HG03575 (cell line): ENCODE results near the gene BCL6B.
"Not testable (repeated sequence)": the region's sequence is repeated elsewhere in the genome, so short reads cannot be mapped to it uniquely, and the experiment has no call there.

Experiments used
- ATAC-seq: cut with Tn5 transposase; IDR thresholded peaks from one replicate; pipeline ENCODE4 v1.9.1; 2021; ENCODE audit not compliant: unreplicated experiment, insufficient number of reproducible peaks, low FRiP score; ENCODE audit errors: extremely low read depth

Gene BCL6B

GRCh38 chr17:7046127-7046724 is 23.4 kb downstream of the BCL6B start:
- ATAC-seq, result no peak

- not testable (repeated sequence) for ATAC-seq
Observed at GRCh38 chr17:7046725-7047397, 24.0 kb downstream of the BCL6B start.

GRCh38 chr17:7047566-7047965 is 24.7 kb downstream of the BCL6B start:
- ATAC-seq, result no peak

- ATAC-seq, result no peak
Observed at GRCh38 chr17:7048968-7049367, 26.1 kb downstream of the BCL6B start.

- not testable (repeated sequence) for ATAC-seq
Observed at GRCh38 chr17:7050583-7050982, 27.7 kb downstream of the BCL6B start.

- no peak for ATAC-seq
Observed at GRCh38 chr17:7056386-7056785, 33.5 kb downstream of the BCL6B start.

- no peak for ATAC-seq
Observed at GRCh38 chr17:7058831-7059447, 36.1 kb downstream of the BCL6B start.

GRCh38 chr17:7060165-7060891 is 37.5 kb downstream of the BCL6B start:
- ATAC-seq, result no peak

- ATAC-seq, result no peak
Observed at GRCh38 chr17:7063518-7064094, 40.8 kb downstream of the BCL6B start.

- ATAC-seq, result no peak
Observed at GRCh38 chr17:7064261-7064660, 41.4 kb downstream of the BCL6B start.

GRCh38 chr17:7067198-7067597 is 44.3 kb downstream of the BCL6B start:
- no peak for ATAC-seq

- ATAC-seq, result no peak
Observed at GRCh38 chr17:7068268-7068667, 45.4 kb downstream of the BCL6B start.

GRCh38 chr17:7070712-7071111 is 47.9 kb downstream of the BCL6B start:
- ATAC-seq, result no peak

GRCh38 chr17:7072406-7072805 is 49.6 kb downstream of the BCL6B start:
- ATAC-seq, result no peak

GRCh38 chr17:7074931-7075330 is 52.1 kb downstream of the BCL6B start:
- ATAC-seq, result no peak

GRCh38 chr17:7077911-7078546 is 55.2 kb downstream of the BCL6B start:
- ATAC-seq, result no peak

GRCh38 chr17:7078711-7079110 is 55.9 kb downstream of the BCL6B start:
- no peak for ATAC-seq
